Upper lobe of left lung (tissue), 4 donors: ENCODE data around the gene PHTF2.

Experiments
- CTCF ChIP-seq, 6 experiments: fragments of 450-650 bp in 4 of 6; fragments of 200-600 bp in 2 of 6; sonication (generic) in 2 of 6; IDR thresholded peaks; one replicate each; pipeline ENCODE4 v1.5.1; 2016 to 2019; ENCODE audit warnings: antibody characterized with exemption in 6 of 6
- POLR2AphosphoS5 ChIP-seq, 2 donors: sonication (generic); formaldehyde crosslinking; IDR thresholded peaks; one replicate each; pipeline ENCODE4 v1.5.1; 2017; ENCODE audit warnings: antibody characterized with exemption in 2 of 2

- TF ChIP-seq CTCF (IDR thresholded peaks at IDR 0.05) (no peak), POLR2AphosphoS5 (IDR thresholded peaks at IDR 0.05) (no peak)
Measured at GRCh38 chr7:77908664-77909063, 110.1 kb downstream of the PHTF2 start.
